T1000 (cell line): ENCODE data around the gene PKP4.

ENCODE experiments used
- DNase-seq: peaks from one replicate; lab custom pipeline; 2025; ENCODE audit warnings: mixed read lengths; lab: John Stamatoyannopoulos, UW

The PKP4 gene

DNA sequence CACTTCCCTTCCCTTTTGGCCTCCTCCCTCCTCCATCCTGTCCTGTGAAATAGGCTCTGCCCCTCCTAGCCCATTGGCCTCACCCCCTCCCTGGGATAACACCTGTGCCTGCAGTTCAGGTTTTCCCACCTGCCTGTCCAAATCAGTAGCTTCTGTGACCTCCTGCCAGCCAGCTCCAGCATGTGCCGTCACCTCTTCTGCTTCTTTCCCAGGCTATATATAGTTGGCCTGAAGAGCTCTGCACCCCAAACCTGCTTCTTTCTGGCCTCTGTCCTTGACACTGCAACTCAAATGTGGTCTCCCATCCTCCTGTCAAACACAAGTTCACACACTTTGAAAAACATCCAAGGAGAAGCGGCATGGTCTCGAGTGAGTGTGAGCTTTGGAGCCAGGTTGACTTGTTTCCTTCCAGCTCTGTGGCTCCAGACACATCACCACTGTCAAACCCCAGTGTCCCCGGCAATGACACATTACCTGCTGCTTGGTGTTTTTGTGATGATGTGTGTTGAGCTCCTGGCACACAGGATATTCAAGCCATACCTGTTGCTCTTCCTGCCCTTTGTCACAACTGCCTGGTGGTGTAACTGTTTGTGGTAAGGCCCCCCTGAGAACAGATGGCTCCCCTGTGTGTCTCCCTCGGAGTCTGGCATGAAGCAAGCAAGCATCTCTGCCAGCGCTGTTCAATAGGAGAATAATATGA lies 194.8 kb downstream of the PKP4 start:
- DNase-seq: no peak

DNA sequence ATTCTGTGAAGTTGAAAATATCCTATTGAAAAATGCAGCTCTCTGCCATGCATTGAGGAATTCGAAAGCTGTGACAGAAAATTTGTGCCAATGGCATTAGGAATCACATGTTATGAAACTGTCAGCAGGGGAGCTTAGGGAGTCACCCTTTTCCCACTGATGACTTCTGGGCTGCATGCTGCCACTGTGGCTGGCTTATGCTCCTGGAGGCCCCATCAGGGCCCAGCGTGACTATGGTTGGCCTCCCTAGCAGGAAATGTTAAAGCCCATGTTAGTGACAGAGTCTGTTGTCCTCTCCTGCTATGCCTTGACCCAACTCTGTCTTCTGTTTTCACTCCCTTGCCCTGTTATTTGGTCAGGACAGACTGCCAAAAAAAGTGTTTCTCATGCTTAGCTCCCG lies 198.9 kb downstream of the PKP4 start:
- DNase-seq: no peak

DNA sequence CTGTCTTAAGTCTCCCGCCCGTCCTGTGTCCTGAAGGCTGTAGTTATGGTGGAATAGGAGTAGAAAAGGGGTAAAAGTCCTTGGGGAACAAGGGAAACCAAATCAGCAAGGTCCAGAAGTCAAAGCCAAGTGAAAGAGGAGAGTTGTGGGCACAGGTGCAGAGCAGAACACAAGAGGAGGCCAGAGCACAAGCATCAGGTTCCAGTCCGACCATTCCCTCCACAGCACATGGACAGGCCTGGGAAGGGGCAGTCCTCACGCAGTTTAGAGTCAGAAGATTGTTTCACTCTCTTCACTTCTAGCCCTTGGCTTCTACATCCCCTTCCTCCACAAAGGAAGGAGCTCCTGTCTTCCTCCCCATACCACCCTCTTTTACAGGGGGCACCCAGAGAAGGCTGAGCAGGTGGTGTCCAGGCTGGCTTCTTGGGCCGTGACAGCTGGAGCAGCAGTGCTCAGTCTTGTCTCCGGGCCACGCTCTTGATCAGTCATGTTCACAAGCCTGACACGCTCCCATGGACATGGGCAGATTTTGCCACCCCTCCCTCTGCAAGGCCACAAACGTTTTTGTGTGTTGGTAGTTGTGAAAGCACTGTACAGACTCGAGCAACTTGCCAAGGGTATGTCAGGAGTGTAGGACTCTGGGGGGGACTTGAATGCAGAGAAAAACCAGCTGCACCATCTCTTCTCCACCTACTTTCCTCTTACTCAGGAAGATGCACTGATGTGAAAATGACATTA lies 199.9 kb downstream of the PKP4 start:
- DNase-seq: no peak

DNA sequence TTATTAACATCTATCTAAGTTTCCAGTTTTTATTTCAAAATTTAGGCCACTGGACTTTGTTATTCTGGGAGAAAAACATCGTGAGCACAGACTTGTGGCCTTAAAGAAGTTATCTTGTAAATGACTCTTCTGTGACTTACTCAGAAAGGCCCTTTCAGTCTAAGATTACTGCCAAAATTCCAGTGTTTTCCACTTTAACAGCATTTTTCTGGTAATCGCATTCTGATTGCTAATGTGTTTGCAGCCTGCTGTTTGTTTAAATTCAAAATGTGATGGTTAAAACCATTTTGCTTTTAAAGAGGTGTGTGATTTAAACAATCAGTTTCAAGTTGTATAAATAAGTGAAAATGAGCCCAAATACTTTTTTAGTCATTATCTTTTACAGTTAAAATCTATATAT lies 201.6 kb downstream of the PKP4 start:
- DNase-seq: no peak

DNA sequence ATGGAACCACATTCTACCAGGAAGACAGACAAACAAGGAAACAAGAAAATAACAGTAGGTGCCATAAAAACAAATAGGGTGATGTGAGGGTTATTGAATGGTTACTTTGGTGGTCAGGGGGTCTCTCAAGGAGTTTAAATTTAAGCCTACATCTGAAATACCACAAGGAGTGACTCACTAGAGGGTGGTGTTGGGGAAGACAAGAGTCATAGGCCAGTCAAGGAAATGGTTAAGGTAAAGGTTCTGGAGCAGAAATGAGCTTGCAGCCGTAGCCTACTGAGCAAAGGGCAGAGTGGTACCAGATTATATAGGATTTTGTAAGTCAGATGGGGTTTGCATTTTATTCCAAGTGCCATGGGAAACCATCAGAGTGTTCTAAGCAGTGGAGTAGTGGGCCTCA lies 202.7 kb downstream of the PKP4 start:
- no peak for DNase-seq

DNA sequence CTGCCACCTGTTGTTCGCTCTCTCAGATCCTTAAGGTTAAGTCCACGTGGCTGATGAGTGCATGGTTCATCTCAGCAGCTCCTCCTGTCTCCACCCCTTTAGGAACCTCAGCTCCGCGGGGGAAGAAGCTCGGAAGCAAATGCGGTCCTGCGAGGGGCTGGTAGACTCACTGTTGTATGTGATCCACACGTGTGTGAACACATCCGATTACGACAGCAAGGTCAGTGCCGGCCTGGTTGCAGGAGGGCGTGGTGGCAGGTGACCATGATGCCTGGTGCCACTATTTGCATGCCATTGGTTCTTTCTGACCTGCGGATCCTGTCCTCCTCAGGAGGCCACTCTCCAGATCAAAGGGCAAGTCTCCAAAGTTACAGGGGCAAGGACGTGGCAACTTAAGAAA lies 204.5 kb downstream of the PKP4 start:
- DNase-seq: no peak

DNA sequence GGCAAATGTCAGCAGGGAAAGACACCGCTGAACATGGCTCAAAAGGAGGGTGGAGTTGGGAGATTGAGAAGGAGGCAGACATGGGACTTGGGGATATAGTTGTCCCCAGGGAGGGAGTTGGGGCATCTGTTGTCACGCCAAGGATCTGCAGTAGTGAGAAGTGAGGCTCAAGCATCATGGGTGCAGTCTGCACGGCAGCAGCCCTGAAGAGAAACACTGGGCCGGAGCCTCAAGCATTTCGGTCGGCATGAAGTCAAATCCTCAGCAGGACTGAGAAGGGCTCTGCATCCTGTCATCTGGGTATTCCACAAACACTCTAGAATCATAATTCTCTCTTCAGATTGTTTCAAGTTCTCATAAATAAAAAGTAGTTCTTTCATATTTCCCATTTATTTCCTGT lies 205.7 kb downstream of the PKP4 start:
- DNase-seq: no peak

DNA sequence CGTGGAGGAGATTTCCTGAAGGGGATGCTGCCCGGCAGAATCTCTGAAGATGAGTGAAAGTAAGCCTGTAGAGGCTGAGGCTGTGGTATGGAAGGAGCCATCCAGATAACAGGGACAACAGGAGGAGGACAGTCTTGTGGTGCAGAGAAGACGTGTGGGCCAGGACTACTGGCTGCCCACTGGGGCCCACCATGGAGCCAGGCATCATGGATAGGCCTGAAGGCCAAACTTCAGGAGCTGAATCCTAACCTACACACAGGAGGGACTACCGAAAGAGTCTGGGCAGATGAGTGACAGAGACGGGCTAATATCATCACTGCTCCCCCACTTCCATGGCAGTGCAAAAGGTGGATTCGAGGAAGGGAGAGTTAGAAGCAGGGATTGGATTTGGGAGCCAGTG lies 207.0 kb downstream of the PKP4 start:
- no peak for DNase-seq

DNA sequence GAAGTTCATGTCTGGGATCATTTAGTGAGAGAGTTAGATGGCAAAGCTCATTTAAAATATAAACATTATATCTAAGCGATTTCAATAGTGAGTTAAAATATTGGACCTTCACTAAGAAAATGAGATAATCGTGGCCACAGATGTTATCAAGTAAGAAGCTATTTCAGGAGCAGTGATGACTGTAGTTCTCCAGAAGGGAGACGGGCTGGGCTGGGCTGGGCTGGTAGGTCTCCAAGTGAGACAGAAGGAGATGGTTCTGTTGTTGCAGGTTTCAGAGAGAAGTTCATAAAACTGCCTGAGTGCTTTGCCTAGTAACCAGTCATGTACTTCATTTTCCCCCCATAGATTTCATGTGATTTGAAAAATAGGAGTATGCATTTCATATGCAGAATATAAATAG lies 208.2 kb downstream of the PKP4 start:
- no peak for DNase-seq

DNA sequence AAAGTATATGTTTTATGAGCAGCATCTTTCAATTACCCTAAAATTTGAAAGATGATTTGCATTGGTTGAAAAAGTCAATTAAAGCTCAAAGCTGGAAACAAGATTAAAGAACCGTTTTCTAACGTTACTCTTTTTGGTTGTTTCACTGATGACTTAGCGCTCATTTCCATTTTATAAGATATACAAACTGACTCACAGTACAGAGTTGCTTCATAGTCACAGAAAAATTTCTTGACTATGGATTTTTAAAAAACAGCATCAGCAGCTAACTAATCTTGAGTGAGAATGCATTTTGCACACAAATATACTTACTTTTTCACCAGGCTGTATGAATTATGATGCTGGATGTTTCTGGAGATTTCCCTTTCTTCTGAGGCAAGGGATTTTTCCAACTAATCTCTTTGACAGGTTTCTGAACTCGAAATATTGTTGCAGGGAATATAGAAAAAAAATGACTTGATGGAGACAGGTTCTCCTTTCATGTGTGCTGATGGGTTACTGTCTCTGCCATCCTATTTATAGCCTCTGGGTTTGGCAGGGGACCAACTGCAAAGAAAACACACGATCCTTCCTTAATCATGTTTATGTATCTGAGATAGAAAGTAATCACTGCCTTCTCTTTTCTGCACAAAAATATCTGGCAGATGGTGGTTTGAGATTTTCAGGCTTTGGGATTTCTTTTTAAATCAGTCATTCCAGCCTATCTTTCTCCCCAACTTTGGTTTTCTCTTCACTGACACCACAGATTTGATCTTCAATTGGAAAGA lies 209.0 kb downstream of the PKP4 start:
- DNase-seq: no peak

DNA sequence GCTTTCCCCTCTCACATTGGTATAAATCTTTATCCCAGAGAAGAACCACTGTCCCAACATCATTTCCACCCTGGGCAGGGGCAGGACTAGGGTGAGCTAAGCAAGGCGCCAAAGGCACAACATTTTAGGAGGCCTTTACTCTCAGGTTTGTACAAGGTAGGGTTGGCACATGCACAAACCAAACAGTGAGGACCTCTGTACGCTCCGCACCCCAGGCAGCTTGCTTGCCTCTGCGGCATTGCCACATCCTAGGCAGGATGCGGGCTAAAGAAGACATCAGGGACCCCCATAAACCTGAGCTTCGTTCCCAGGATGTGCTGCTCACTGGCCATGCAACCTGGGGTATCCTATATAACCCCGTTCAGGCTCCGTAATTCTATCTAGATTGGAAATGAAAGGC lies 210.2 kb downstream of the PKP4 start:
- no peak for DNase-seq

DNA sequence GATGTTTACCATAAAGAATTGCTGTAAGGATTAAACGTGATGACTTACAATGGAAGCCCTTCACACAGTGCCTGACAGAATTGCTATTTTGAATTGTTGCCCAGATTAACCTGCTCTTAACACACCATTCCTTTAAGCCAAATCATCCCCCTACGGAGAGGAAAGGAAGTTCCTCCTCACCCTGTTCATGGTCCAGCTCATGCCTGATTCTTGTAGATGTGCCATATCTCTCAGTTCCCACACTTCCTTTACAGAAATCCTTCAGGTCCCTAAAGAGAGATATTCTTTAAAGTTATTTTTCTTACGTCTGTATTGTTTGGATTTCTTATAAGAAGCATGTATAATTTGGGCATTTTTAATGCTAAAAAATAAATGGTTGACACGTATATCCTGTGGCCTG lies 210.8 kb downstream of the PKP4 start:
- DNase-seq: no peak

DNA sequence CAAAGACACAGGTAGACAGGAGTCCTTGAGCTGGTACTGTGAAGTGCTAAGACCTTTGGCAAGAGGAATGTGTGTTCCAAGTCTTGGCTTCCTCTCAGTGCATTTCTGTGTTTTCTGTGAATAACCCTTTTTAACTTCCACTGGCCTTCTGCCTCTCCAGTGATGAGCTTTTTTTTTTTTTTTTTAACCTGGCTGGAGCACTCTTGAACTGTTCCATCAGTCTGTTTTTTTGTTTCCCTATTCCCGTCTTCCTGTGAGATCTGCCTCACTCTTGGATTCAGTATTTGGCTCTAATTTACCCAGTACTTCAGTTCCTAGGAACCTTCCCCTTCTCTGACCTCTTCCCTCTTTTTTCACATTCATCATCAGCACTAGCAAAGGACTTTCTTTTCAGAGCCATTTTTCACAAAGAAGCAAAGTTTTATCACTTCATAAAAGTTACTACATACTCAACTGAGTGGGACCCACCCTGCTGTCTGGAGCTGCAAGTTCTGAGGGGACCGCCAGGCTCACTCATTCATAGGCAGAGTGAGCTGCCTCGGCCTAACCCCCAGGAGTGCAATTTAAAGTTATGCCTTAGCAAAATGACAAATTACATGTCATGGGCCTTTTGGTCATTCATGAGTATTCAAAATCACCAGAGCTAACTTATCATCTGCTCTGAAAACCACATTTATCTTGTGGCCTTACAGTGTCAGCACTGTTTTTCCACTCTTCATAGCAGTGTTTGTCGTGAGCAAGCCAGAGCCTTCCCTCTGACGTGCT lies 211.4 kb downstream of the PKP4 start:
- DNase-seq: no peak

DNA sequence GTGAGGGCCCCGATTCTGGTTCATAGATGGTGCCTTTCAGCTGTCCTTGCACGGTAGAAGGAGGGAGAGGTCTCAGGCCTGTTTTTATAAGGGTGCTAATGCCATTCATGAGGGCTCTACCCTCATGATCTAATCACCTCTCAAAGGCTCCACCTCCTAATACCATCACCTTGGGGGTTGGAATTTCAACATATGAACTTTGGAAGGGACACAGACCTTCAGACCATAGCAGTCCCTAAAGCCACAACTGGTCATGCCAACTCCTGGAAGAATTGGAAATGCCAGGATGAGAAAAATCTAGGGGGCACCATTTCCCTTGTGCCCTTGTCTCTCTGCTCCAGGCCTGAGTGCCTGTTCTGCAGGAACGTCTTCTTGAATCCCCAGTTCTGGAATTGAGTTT lies 213.5 kb downstream of the PKP4 start:
- no peak for DNase-seq

DNA sequence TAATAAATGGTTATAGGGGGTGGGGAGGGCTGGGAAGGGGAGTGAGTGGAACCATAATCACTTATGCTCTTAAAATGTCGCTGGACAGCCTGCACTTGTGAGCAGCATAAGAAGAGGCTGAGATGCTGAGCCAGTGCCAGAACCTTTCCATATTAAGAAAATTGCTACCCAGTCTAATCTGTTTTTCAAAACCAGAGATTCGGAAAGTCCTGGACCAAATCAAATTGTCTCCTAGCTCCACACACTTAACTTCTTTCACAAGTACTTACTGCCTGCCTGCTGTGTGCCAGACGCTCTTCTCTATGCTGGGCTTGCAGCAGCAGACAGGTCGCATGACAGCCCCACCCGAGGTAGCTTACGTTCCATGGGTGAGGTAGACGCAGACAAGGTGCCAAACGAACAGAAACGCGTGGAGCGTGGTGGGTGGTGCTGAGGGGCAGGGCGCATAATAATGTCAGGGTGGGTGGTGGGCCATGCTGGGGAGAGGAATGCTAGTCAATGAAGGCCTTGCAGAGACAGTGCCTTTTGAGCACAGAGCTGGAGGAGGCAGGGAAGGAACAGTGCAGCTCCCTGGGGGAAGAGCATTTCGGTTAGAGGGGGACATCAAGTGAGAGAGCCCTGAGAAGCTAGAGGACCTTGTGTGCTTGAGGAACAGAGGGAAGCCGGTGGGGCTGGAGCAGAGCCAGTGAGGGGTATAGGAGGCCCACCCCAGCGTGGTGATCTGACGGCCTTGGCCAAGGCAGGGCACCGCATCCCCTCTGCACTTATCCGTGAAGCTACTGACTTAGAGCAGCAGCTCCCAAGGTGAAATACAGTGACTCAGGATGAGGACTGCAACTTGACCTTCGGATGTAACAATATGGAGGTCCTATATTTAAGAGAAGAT lies 214.9 kb downstream of the PKP4 start:
- DNase-seq: no peak

DNA sequence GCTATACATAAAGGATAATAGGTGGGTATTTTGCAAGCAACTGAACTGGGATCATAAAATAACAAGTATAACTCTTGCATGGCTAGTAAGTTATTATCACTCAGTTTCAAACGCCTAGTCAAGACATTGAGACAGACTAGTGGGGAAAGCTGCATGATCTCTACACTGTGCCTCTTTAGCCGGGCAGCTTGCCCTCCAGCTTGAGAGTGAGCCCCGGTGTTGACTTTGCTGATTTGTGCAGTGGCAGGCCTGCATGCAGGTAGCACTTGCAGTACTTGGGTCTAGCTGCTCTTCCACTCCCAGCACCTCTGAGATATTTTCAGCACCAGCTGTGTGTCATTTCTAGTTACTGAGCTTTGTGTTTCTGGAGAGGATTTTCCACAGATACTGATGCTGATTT lies 219.5 kb downstream of the PKP4 start:
- DNase-seq: no peak

DNA sequence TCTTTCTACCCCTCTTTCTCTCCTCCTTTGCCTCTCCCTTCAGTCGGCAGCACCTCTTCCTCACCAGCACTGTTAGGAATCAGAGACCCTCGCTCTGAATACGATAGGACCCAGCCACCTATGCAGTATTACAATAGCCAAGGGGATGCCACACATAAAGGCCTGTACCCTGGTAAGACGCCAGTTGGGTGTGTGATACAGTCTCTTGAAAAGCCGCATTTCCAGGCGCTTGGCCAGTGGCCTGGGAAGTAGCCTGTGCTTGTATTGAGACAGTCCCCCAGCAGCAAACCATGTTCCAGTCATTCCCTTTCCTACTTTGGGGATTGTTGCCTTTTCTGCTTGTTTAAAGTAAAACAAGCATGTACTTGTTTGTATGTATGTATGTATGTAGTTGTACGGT lies 219.9 kb downstream of the PKP4 start:
- no peak for DNase-seq

DNA sequence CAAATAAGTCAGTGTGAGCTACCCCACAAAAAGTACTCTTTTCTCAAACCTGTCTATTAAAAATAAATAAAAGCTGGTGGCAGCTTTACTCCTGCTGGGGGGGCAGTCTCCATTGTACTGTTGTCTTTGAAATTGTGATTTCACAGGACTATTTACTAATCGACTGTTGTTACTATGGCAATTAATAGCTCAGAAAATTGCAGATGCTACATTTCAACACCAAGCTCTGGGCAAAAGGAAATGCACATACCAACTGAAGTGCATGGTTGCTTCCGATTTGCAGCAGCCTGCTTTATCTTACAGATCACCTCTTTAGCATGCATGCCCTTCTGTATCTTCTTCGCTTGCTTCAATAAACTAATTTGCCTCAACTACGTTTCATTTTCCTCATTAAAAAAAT lies 220.8 kb downstream of the PKP4 start:
- no peak for DNase-seq

DNA sequence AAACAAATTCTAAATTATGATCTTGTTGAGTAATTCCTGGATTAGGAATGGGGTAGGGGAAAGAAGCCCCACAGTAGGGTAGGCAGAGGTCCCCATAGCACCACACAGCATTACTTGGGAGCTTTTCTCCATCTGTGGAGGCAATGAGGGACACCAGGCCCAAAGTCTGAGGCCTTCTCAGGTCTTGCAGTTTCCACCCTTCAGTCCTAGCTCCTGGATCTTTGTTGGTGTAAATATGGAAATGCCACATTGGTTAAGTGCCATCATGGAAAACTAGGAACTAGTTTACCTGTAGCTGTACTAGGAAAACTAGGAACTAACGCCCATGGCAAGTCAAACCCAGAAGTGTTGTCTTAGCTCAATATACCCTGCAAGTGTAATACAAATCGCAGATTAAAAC lies 225.1 kb downstream of the PKP4 start:
- no peak for DNase-seq

DNA sequence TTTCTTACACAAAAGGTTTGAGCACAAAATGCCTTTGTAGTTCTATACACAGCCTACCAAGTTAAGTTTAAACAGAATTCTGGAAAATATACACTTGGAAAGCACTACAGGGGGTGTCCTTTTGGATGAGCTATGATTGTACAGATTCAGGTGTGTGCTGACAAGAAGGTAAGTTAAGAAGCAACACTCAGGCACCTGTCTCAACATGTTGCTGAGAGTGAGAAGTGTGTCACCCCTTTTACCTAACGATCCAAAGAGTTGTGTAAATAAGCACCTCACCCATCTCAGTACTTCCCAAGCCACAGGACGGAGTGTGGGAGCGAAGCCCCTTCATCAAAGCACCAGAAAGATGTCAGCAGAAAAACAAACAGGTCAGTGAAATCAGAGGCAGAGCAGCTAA lies 228.9 kb downstream of the PKP4 start:
- no peak for DNase-seq

DNA sequence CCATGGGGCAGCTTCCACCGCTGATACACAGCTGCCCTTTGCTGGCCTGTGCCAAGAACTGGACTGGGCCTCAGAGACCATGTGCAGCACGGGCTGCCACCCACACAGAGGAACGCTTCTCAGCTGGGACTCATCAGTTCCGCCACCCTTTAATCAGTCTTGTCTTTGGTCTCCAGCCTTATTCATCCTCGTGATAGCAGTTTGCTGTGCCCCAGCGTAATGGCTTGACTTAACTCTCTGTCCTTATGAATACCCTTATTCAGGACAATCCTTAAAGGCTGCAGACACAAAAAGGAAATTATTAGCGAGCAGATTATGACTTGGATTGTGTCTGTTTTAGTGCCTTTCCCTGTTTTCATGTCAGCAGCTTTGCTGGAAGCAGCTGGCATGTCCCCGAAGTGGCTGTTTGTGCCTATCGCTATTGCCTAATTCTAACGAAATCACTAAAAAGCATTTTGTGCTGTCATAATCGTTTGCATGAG lies 229.5 kb downstream of the PKP4 start:
- no peak for DNase-seq
